Jurkat, Clone E6-1 (cell line): ENCODE measurements around the gene RAI1.
A peak's percentile ranks its signal among the peaks of the same experiment; 100 is the strongest.

Source experiments
- DNase-seq: peaks from one replicate; pipeline ENCODE4 v3.0.0-alpha.2; 2011; ENCODE audit warnings: low read depth, low spot score
- H3K4me3 ChIP-seq: 2 replicates; pipeline ENCODE4 v1.5.1; 2011; ENCODE audit warnings: mild to moderate bottlenecking, low read length, control low read depth, moderate library complexity

The RAI1 gene

DNA sequence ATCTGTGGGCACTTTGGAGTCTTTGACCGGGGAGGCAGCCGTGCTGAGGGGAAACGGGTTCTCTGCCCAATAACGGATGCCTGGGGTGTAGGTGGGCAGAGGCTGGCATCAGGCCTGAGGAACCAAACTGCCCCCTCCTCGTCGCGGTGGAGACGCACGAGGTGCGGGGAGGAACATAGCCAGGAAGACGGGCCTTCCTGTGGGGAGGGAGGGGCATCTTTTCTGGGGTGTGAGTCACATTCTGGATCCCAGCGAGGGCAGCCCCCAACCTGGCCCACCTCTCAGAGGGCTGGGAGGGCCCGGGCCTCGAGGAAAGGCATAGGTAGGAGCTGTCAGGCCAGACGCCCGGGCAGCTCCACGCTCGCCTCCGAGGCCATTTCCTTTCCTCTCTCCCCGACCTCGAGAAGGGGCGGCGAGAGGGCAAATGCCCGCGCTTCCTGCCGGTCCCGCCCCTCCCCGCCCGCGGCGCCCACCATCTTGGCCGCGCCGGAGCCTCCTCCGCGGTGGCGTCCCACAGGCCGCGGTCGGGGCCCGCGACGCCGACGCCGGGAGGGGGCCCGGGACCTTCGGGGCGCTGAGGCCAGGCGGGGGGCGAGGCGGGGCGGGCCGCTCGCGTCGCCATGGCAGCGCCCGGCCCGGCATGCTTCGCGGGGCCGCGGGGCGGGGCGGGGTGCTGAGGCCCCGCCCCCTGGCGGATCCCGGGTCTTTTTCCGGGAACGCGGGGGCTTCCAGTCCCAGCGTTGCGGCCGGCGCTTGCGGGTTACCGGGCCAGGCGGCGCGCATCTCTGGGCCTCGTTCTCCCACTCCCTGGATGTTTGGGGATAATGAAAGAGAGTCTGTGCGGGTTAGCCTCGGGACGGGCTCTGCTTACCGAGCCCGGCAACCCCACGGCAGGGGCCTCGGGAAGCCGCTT, 13.2 kb downstream of the RAI1 start:
- peak; percentile 45 for DNase-seq

DNA sequence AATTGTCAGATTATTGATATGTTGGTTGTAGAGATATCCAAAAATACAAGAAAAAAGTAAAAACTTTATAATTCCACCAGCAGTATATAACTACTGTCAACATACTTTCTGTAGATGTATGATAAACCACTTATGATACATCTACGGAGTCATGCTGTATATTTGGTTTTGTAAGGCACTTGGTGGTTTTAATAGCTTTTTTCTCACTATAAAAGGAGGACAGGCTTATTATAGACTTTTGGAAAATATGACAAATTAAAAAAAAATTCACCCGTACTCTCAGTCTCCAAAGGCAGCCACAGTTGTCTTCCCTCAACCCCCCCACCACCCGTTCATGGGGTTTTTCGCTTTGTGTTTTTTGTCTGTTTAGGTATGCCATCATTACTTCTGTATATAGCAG, 14.8 kb downstream of the RAI1 start:
- no peak overlapping the region for H3K4me3 ChIP-seq
- DNase-seq, result no peak

More for the DNA sequence above, 13.2 kb downstream of the RAI1 start:
- H3K4me3 ChIP-seq, result peak overlapping the region; percentile 71

DNA sequence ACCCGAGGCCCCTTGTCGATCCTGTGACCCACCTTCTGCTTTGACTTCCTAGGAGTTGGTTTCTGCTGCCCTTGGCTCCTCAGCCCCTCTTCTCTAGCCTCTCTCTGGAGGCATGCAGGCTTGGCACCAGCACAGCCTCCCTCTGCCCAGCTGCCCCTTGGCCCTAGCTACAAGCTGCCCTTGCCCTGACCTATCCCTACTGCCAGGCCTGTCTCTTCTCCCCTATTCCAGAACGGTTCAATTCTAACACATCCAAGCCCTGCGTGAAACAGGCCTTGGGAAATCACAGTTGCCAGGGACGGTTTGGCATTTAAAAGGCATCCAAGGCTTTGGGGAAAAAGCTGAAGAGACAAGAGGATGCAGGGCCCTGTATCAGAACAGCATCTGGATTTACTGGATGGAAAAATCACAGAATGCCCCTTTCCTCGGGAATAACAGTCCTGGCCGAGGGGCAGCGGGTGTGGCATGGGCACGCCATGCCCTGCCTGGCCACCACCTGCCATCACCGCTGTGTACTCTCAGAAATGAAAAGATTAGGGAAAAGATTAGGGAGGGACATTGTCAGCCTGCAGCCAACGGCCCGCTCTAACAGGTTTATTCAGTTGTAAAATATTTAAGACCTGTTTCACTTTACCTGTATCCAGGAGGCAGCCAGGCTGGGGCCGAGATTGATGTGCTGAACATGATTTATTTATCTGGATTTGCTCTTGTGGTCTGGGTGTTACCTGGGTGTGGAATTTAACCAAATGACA, 15.8 kb downstream of the RAI1 start:
- DNase-seq, result no peak
- no peak overlapping the region for H3K4me3 ChIP-seq

DNA sequence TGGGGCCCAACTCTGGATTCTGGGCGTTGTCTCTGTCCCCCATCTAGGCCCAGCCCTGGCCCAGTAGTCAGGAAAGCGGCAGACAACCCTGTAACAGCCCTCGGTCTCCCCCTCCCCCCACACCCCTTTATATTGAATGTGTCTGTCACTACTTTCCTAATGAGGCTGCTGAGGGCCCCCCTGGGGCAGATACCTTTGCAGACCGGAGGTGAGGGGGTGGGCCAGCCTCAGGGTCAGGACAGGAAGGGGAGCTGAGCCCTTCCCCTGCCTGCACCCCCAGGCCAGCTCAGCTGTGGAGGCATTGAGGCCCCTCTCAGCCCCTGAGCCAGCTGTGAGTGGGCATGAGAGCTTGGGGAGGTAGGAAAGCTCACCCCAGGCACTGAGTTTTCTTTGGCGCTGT, 17.1 kb downstream of the RAI1 start:
- DNase-seq, result no peak
- no peak overlapping the region for H3K4me3 ChIP-seq

DNA sequence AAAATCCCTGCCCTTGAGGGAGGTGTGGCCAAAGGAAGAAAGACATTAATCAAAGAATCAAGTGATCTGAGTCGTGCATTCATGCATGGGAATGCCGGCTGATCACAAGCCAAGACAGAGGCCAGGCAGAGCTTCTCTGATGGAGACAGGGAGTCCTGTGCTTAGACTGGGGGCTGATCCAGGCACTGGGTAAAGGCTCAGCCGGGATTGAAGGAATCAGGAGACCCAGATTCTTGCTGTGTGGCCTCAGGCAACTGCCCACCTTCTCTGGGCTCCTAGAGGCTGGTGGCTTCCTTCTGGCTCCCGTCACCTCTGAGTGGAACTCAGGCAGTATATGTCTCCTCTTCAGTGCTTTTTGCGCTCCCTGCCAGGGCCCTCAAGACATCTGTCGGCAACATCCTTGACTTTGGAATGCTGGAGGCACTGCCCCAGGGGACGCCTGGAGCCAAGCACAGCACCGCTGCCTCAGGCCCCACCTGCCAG, 17.7 kb downstream of the RAI1 start:
- DNase-seq, result no peak
- H3K4me3 ChIP-seq, result no peak overlapping the region

- no peak overlapping the region for H3K4me3 ChIP-seq
- no peak for DNase-seq
Measured at GRCh38 chr17:17699491-17699890, 18.2 kb downstream of the RAI1 start.

DNA sequence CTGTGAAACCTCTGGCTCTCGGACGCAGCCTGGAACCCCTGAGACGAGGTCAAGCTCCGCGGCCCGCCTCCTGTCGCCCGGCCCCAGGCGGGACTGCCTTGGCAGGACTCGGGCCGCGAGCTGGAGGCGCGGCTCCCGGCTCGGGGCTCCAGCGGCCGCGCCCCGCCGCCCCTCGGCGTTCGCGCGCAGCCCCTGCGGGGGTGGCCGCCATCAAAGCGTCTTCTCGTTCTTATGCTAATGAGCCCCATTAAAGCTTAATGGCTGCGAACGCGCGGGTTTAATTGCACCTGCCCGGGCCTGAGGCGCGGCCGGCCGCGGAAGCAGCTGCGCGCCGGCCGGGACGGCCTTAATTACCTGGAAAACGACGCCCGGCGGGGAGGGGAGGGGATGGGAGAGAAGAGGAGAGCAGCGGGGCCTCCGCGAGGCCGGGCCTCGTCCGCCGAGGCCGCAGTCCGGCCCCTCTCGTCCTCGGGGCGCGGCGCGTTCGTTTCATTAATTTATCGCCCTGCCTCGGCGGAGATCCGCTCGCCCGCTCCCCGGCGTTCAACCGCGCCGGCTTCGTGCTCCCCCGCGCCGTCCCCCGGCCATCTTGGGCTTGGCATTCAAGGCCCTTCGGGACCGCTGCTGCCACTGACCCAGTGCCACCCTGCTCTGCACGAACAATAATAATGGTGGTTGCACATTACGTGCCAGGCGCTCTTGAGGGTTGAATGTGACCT, 19.2 kb downstream of the RAI1 start:
- H3K4me3 ChIP-seq, result no peak overlapping the region
- no peak for DNase-seq

- no peak for DNase-seq
- no peak overlapping the region for H3K4me3 ChIP-seq
Measured at GRCh38 chr17:17701112-17701511, 19.9 kb downstream of the RAI1 start.

GRCh38 chr17:17701658-17702057, 20.4 kb downstream of the RAI1 start:
- no peak overlapping the region for H3K4me3 ChIP-seq
- no peak for DNase-seq

DNA sequence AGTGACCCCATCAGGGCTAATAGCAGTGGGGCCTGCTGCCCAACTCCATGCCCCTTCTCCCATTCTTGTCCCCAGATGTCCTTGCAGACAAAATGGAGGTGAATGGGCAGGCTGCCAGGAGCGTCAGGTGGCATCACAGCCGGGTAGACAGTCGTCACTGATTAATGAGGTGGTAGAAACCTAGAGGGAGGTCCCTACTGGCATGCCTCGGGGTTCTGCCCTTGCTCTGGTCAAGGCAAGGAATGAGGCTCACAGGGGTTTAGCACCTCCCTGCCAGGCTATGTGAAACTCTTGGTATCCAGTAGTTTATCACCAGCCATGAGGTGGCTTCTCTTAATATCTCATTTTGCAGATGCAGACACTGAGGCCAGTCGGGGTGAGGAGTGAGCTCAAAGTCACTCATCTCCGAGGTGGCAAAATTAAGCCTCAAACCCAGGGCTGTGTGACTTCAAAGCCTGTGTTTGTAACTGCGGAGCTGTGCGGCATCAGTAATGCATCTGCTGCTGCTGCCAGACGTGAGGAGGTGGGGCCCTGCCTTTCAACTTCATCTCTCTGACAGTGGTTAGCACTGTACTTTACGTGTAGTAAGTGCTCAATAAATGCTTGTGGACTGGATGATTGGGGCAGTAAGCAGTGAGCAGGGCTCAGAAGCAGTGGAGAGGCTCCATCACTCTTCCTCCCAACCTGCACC, 21.3 kb downstream of the RAI1 start:
- no peak overlapping the region for H3K4me3 ChIP-seq
- no peak for DNase-seq

DNA sequence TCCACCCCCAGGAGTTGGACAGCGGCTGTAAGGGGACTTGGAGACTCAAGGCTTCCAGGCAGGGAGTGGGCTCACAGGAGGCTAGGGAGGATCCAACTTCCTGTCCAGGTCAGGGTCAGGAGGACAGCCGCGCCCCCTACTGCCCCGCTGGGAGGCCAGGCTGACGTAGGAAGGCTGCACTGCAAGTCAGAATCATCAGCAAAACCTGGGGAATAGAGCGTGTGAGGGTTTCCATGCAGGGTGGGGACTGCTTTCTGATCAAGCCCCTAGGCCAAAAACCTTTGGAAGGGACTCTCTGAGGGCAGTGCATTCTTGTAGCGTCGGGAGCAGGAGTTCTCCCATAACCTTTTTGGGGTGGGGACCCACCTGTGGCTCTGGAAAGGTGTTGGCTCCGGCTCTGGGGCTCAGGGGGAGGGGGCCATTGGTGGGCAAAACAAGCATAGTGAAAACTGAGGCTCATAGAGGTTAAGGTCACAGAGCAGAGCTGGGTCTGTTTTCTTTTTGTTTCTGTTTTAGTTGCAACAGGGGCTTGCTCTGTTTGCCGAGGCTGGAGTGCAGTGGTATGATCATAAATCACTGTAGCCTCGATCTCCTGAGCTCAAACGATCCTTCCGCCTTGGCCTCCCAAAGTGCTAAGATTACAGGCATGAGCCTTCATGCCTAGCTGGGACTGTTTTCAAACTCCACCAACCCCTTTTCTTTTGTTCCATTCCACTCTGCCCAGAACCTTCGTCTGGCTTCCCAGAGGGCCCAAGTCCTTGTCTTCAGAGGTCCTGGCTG, 22.1 kb downstream of the RAI1 start:
- DNase-seq, result no peak
- H3K4me3 ChIP-seq, result no peak overlapping the region

DNA sequence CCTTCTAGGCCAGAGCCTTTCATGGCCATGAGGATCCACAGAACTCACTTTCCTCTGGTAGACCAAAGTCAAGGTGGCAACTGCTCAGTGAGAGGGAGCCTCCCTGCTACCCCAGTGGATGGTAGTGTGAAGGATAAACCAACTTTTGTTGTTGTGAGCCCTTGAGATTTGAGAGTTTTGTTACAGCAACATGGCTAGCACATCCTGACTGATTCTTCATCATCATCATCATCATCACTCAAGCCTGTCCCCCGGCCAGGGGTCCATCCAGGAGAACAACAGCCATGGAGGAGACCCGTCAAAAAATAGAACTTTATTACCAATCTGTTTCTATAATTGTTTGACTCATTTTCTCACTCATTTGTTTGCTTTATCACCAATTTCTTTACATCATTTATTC, 23.7 kb downstream of the RAI1 start:
- H3K4me3 ChIP-seq, result no peak overlapping the region
- no peak for DNase-seq

GRCh38 chr17:17706140-17707060, 25.1 kb downstream of the RAI1 start:
- no peak for DNase-seq

DNA sequence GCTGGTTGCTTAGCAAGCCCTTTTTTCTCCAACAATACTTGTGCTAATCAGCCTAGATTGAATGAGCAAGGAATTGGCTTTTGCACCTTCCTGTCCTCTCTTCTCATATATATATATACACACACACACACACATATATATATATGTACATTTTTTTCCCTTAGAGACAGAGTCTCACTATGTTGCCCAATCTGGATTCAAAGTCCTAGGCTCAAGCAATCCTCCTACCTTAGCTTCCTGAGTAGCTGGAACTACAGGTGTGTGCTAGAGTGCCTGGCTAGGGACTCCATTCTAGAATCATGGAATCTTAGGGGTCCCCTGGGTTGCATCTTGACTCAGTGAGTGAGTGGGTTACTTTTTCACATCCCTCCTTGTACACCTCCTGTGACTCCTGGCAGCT, 27.0 kb downstream of the RAI1 start:
- no peak overlapping the region for H3K4me3 ChIP-seq
- no peak for DNase-seq

More at GRCh38 chr17:17706140-17707060, 25.1 kb downstream of the RAI1 start:
- no peak overlapping the region for H3K4me3 ChIP-seq

DNA sequence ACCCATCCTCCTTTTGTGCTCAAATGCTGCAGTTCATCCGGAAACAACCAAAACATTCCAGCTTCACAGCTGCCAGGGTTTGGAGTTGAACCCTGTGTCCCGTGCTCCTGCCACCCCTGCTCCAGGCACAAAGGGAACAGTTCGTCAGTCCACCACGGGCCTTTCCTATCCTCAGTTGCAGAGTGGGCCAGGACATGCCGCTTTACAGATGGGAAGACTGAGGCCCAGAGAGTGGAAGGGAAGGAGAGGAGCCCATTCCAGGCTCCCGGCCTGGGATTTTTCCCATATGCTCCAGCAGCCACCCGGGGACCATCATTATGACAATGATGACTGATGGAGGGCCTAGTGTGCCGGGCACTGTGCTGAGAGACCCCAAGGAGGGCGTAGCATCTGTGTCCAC, 27.6 kb downstream of the RAI1 start:
- DNase-seq, result no peak
- no peak overlapping the region for H3K4me3 ChIP-seq

DNA sequence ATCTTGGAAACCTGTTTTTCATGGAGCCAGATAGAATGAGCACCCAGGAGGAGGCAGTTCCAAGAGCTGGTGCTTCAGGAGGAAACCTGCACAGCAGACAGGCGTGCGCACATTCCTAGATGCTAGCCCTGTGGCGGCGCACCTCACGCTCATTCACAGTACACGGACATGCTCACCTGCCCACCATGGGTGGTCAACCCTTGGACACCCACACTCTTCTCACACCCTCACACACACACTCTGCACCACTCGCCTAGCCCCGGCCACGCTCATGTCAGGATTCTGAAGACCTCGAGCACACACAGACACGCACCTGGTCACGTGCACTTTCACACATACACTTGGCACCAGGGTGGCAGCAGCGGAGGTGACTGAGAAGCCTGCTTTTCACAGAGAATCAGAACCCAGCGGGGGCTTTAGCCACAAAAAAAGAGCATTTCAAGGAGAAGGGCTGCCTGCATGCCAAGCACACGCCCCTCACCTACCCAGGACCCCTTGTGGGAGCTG, 28.6 kb downstream of the RAI1 start:
- H3K4me3 ChIP-seq, result no peak overlapping the region
- DNase-seq, result no peak

DNA sequence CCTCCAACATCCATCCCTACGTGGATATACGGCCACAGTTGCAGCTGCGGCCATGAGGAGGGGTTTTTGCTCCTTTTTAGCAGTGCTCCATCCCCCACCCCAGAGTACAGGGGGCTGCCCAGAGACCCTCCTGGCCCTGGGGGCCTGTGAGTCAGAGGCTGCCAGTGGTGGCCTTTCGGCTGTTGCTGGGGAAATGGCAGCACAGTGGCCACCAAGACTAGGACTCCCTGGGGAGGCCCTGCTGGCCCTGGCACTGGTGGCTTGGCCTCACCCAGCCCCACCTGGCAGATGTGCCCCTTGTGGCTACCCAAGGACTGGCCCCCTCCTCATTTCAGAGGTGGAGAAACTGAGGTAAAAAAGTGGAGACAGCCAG, 29.1 kb downstream of the RAI1 start:
- no peak for DNase-seq
- no peak overlapping the region for H3K4me3 ChIP-seq
